Progenitor cell of endocrine pancreas (in vitro differentiated cells): ENCODE data around the gene DNAJC13. TPM values are rescaled to one million over a fixed set of nuclear protein-coding genes. Genes with fewer than 3 reads are reported as not detected.

Source experiments
- DNase-seq: peaks from one replicate; pipeline ENCODE4 v3.0.0; 2021; ENCODE audit warnings: low spot score; ENCODE audit not compliant: unreplicated experiment
- H3K27ac Mint-ChIP-seq: 2 replicates; pipeline ENCODE4 v1.8.0; 2021; ENCODE audit warnings: mild to moderate bottlenecking, moderate library complexity, mixed read lengths
- H3K27me3 Mint-ChIP-seq: 2 replicates; pipeline ENCODE4 v1.8.0; 2021; ENCODE audit warnings: mixed read lengths
- H3K36me3 Mint-ChIP-seq: 2 replicates; pipeline ENCODE4 v1.8.0; 2022; ENCODE audit warnings: mixed read lengths; ENCODE audit not compliant: insufficient read depth
- H3K4me1 Mint-ChIP-seq: 2 replicates; pipeline ENCODE4 v1.8.0; 2021; ENCODE audit warnings: low read depth, mixed read lengths
- H3K4me3 Mint-ChIP-seq: 2 replicates; pipeline ENCODE4 v1.8.0; 2021; ENCODE audit warnings: low read depth, mild to moderate bottlenecking, moderate library complexity, mixed read lengths
- H3K9me3 Mint-ChIP-seq: 2 replicates; pipeline ENCODE4 v1.8.0; 2021; ENCODE audit warnings: low read depth, mixed read lengths
- CTCF ChIP-seq: fragments of 200-600 bp; sonication (generic); IDR thresholded peaks from one replicate; pipeline ENCODE4 v1.5.0; 2021; ENCODE audit warnings: antibody characterized with exemption, mild to moderate bottlenecking; ENCODE audit not compliant: unreplicated experiment
- total RNA-seq: library from RNA; stranded (reverse); gene quantifications from 2 replicates; pipeline ENCODE4 v1.2.1, GENCODE V29; 2021

Gene DNAJC13
- total RNA-seq, 1 donor from 2014 or later = 37.3 TPM

- Mint-ChIP-seq H3K4me3 (no peak overlapping the region), H3K27me3 (no peaks in the 10 kb centered on the region), H3K9me3 (no peaks in the 10 kb centered on the region), H3K36me3 (peaks cover 10% of the 10 kb centered on the region), H3K4me1 (no peaks in the 10 kb centered on the region), H3K27ac (no peak overlapping the region)
- TF ChIP-seq CTCF = no peak
- no peak for DNase-seq
Observed at GRCh38 chr3:132435224-132435910, 18.1 kb downstream of the DNAJC13 start.

DNA sequence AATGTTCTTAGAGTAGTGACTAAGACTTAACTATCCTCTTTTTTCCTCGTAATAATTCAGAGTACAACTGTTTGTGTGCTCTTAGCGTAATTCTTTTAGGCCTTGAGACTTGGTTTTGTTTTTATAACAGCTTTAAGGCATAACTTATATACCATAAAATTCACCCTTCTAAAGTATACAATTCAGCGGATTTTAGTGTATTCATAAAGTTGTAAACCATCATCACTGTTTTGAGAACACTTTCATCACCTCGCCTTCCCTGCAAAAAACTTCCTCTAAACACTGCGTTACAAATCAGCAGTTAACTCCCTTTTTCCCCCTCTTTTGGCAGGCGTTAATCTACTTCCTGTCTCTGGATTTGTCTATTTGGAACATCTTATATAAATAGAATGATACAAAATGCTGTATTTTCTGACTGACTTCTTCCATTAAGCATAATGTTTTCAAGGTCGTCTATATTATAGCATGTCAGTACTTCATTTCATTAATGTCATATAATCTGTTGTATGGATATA is 18.7 kb downstream of the DNAJC13 start:
- H3K9me3 Mint-ChIP-seq = no peaks in the 10 kb centered on the region
- no peak overlapping the region for H3K27ac Mint-ChIP-seq
- H3K4me3 Mint-ChIP-seq = no peak overlapping the region
- no peaks in the 10 kb centered on the region for H3K4me1 Mint-ChIP-seq
- no peak for TF ChIP-seq CTCF
- no peaks in the 10 kb centered on the region for H3K27me3 Mint-ChIP-seq
- H3K36me3 Mint-ChIP-seq = peaks cover 10% of the 10 kb centered on the region
- DNase-seq = no peak

DNA sequence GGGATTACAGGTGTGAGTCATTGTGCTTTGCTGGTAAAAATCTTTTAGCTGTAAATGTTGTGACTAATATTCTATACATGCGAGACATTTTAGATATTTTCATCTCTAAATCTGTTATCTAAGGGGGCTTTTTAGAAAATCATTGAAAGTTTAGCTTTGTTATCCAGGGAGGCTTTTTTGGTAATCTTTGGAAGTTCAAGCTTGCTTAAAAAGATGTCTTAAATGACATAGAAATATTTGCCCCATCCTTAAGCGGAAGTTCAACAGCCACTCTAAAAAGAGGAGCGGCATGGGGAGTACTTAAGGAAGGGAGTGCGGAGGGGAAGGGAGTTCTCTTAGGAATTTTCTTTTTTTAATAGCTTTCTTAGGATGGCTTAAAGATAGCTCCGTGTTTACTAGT is 26.1 kb downstream of the DNAJC13 start:
- Mint-ChIP-seq H3K4me3 (no peak overlapping the region), H3K36me3 (peaks cover 7% of the 10 kb centered on the region), H3K4me1 (no peaks in the 10 kb centered on the region), H3K9me3 (peaks cover 3% of the 10 kb centered on the region), H3K27me3 (no peaks in the 10 kb centered on the region), H3K27ac (no peak overlapping the region)
- DNase-seq = no peak
- no peak for TF ChIP-seq CTCF

- no peak for TF ChIP-seq CTCF
- Mint-ChIP-seq H3K4me1 (no peaks in the 10 kb centered on the region), H3K36me3 (peaks cover 7% of the 10 kb centered on the region), H3K4me3 (no peak overlapping the region), H3K27ac (peak overlapping the region; percentile 5), H3K9me3 (peaks cover 3% of the 10 kb centered on the region), H3K27me3 (no peaks in the 10 kb centered on the region)
- no peak for DNase-seq
Observed at GRCh38 chr3:132444383-132444782, 27.1 kb downstream of the DNAJC13 start.

DNA sequence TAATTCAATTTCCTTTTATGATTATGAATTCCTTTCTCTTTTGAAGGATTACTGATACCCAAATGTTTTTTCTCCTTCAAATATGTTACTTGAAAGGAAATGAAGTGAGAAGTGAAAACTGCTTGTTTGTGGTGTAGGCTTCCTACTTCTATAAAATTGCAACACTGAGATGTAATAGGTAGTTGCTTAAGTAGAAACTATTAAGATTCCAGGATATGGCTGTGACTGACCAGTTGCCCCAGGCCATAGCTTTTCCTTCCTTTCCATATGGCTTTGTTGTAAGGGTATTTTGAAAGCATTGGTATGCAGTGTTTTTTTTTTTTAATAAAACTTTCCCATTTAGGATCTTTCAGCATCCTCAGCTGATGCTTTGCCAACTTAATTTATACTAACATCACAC is 28.5 kb downstream of the DNAJC13 start:
- Mint-ChIP-seq H3K27me3 (no peaks in the 10 kb centered on the region), H3K4me3 (no peak overlapping the region), H3K4me1 (no peaks in the 10 kb centered on the region), H3K36me3 (peaks cover 5% of the 10 kb centered on the region), H3K9me3 (peaks cover 3% of the 10 kb centered on the region), H3K27ac (no peak overlapping the region)
- TF ChIP-seq CTCF = no peak
- DNase-seq = no peak
